Measurements from ENCODE around the gene CEP128. TPM values are rescaled to one million over a fixed set of nuclear protein-coding genes. Genes with fewer than 3 reads are reported as not detected.

CEP128 gene
- total RNA-seq, 2 experiments from 2014 or later = 12.3 to 13.0 TPM

- Histone ChIP-seq H3K27ac (ENCODE audit: low read depth in 1 of 2, low read length in 2 of 2) (no peak overlapping the region), H3K36me3 (ENCODE audit: insufficient read depth, low read length) (no peaks in the 10 kb centered on the region), H3K9me3 (ENCODE audit: control insufficient read depth in 1 of 2, insufficient read depth in 1 of 2, low read length in 2 of 2) (no peaks in the 10 kb centered on the region), H3K4me3 (ENCODE audit: low read length) (no peak overlapping the region), H3K27me3 (ENCODE audit: control insufficient read depth in 1 of 2, insufficient read depth in 2 of 2, low read length in 2 of 2) (no peaks in the 10 kb centered on the region), H3K4me1 (ENCODE audit: insufficient read depth, low read length) (no peaks in the 10 kb centered on the region)
- Mint-ChIP-seq H3K27me3 (no peaks in the 10 kb centered on the region), H3K36me3 (ENCODE audit: low read depth) (no peaks in the 10 kb centered on the region), H3K4me1 (ENCODE audit: low read depth) (no peaks in the 10 kb centered on the region), H3K4me3 (no peak overlapping the region), H3K9me3 (no peaks in the 10 kb centered on the region), H3K27ac (no peak overlapping the region)
- POLR2A ChIA-PET = no interaction called here
- no peak for ATAC-seq (ENCODE audit: poor library complexity)
- DNase-seq = no peak
- CTCF ChIA-PET = no interaction called here
- intact Hi-C loops (cut with DNase I, micrococcal nuclease) = no loop called here
- no peak for TF ChIP-seq CTCF (IDR thresholded peaks at IDR 0.05)
Observed at GRCh38 chr14:80560800-80561657, 380.5 kb downstream of the CEP128 start.

GRCh38 chr14:80554139-80554538 lies 387.4 kb downstream of the CEP128 start:
- TF ChIP-seq CTCF (IDR thresholded peaks at IDR 0.05) = no peak
- H3K27ac ChIP-seq (ENCODE audit: low read depth in 1 of 2, low read length in 2 of 2) = no peak overlapping the region
- no peaks in the 10 kb centered on the region for H3K27me3 Mint-ChIP-seq
- CTCF ChIA-PET = interaction anchor here (0.6 kb wide), 1 partner anchor 508 kb away, joined by 3 read pairs; no protein-coding TSS in a partner anchor
- H3K36me3 Mint-ChIP-seq (ENCODE audit: low read depth) = no peaks in the 10 kb centered on the region
- no peaks in the 10 kb centered on the region for H3K36me3 ChIP-seq (ENCODE audit: insufficient read depth, low read length)
- ATAC-seq (ENCODE audit: poor library complexity) = no peak
- DNase-seq = no peak
- no peaks in the 10 kb centered on the region for H3K9me3 ChIP-seq (ENCODE audit: control insufficient read depth in 1 of 2, insufficient read depth in 1 of 2, low read length in 2 of 2)
- H3K4me3 Mint-ChIP-seq = no peak overlapping the region
- H3K4me1 ChIP-seq (ENCODE audit: insufficient read depth, low read length) = no peaks in the 10 kb centered on the region
- intact Hi-C loops (cut with DNase I, micrococcal nuclease) = no loop called here
- POLR2A ChIA-PET = no interaction called here
- H3K4me3 ChIP-seq (ENCODE audit: low read length) = no peak overlapping the region
- H3K27ac Mint-ChIP-seq = no peak overlapping the region
- H3K9me3 Mint-ChIP-seq = no peaks in the 10 kb centered on the region
- no peaks in the 10 kb centered on the region for H3K27me3 ChIP-seq (ENCODE audit: control insufficient read depth in 1 of 2, insufficient read depth in 2 of 2, low read length in 2 of 2)
- no peaks in the 10 kb centered on the region for H3K4me1 Mint-ChIP-seq (ENCODE audit: low read depth)

- intact Hi-C loops (cut with DNase I, micrococcal nuclease) = no loop called here
- POLR2A ChIA-PET = no interaction called here
- DNase-seq (no peak), ATAC-seq (ENCODE audit: poor library complexity) (no peak)
- H3K36me3 ChIP-seq (ENCODE audit: insufficient read depth, low read length) = no peaks in the 10 kb centered on the region
- no peaks in the 10 kb centered on the region for H3K9me3 Mint-ChIP-seq
- no peaks in the 10 kb centered on the region for H3K27me3 Mint-ChIP-seq
- no peaks in the 10 kb centered on the region for H3K4me1 ChIP-seq (ENCODE audit: insufficient read depth, low read length)
- no peak overlapping the region for H3K4me3 Mint-ChIP-seq
- H3K27ac ChIP-seq (ENCODE audit: low read depth in 1 of 2, low read length in 2 of 2) = no peak overlapping the region
- no peak overlapping the region for H3K27ac Mint-ChIP-seq
- no peaks in the 10 kb centered on the region for H3K4me1 Mint-ChIP-seq (ENCODE audit: low read depth)
- no peaks in the 10 kb centered on the region for H3K27me3 ChIP-seq (ENCODE audit: control insufficient read depth in 1 of 2, insufficient read depth in 2 of 2, low read length in 2 of 2)
- TF ChIP-seq CTCF (IDR thresholded peaks at IDR 0.05) = no peak
- H3K9me3 ChIP-seq (ENCODE audit: control insufficient read depth in 1 of 2, insufficient read depth in 1 of 2, low read length in 2 of 2) = no peaks in the 10 kb centered on the region
- H3K36me3 Mint-ChIP-seq (ENCODE audit: low read depth) = no peaks in the 10 kb centered on the region
- CTCF ChIA-PET = no interaction called here
- no peak overlapping the region for H3K4me3 ChIP-seq (ENCODE audit: low read length)
Observed at GRCh38 chr14:80549141-80549540, 392.4 kb downstream of the CEP128 start.
